HepG2 (cell line): ENCODE results near the gene ZNF322. TPM values are rescaled to one million over a fixed set of nuclear protein-coding genes. Genes with fewer than 3 reads are reported as not detected.

Source experiments
- ATF2 ChIP-seq: sonication (generic); formaldehyde crosslinking; IDR thresholded peaks from 2 replicates; pipeline ENCODE4 v1.4.0; 2020; ENCODE audit warnings: missing genetic modification reagents
- CEBPG ChIP-seq: IDR thresholded peaks from 2 replicates; pipeline ENCODE4 v1.6.1; 2016
- CENPBD1 ChIP-seq: sonication (generic); formaldehyde crosslinking; IDR thresholded peaks from 2 replicates; pipeline ENCODE4 v1.8.0; 2022; ENCODE audit warnings: missing genetic modification reagents, low read depth, mild to moderate bottlenecking, borderline replicate concordance
- DMAP1 ChIP-seq: IDR thresholded peaks from 2 replicates; pipeline ENCODE4 v1.6.1; 2016
- ELF4 ChIP-seq: sonication (generic); formaldehyde crosslinking; IDR thresholded peaks from 2 replicates; pipeline ENCODE4 v1.5.0; 2020; ENCODE audit warnings: missing genetic modification reagents, mild to moderate bottlenecking, moderate library complexity, borderline replicate concordance
- HCFC1 ChIP-seq: fragments of 150-350 bp; IDR thresholded peaks from 2 replicates; pipeline ENCODE4 v1.6.1; 2014; ENCODE audit warnings: low read depth, low read length
- KDM6A ChIP-seq: IDR thresholded peaks from 2 replicates; pipeline ENCODE4 v1.6.1; 2016; ENCODE audit warnings: low read depth
- KLF16 ChIP-seq, 2 experiments: sonication (generic) in 1 of 2; formaldehyde crosslinking in 1 of 2; IDR thresholded peaks; 2 replicates each; pipeline versions ENCODE4 v1.6.1 to v1.8.0; 2016 to 2023; ENCODE audit warnings: missing genetic modification reagents in 2 of 2, missing compliant biosample characterization in 1 of 2
- NFYB ChIP-seq: sonication (generic); formaldehyde crosslinking; IDR thresholded peaks from 2 replicates; pipeline ENCODE4 v1.4.0; 2020; ENCODE audit warnings: missing genetic modification reagents
- NONO ChIP-seq, 2 experiments: fragments of 450-650 bp in 1 of 2; sonication (generic) in 1 of 2; formaldehyde crosslinking in 1 of 2; IDR thresholded peaks in 1 of 2; conservative IDR thresholded peaks in 1 of 2; 2 replicates each; pipeline versions ENCODE4 v1.6.1 to v1.8.0; 2017 to 2022; ENCODE audit warnings: mild to moderate bottlenecking in 1 of 2, missing genetic modification reagents in 1 of 2, moderate library complexity in 1 of 2
- PAX8 ChIP-seq: sonication (generic); formaldehyde crosslinking; IDR thresholded peaks from 2 replicates; pipeline ENCODE4 v1.8.0; 2022; ENCODE audit warnings: mild to moderate bottlenecking, missing genetic modification reagents, borderline replicate concordance
- PREB ChIP-seq: sonication (generic); formaldehyde crosslinking; IDR thresholded peaks from 2 replicates; pipeline ENCODE4 v1.4.0; 2020; ENCODE audit warnings: missing genetic modification reagents
- SMAD3 ChIP-seq: sonication (generic); formaldehyde crosslinking; IDR thresholded peaks from 2 replicates; pipeline ENCODE4 v1.4.0; 2020; ENCODE audit warnings: missing genetic modification reagents
- SSRP1 ChIP-seq: IDR thresholded peaks from 2 replicates; pipeline ENCODE4 v1.6.1; 2016; ENCODE audit warnings: control low read depth
- TARDBP ChIP-seq: sonication (generic); formaldehyde crosslinking; IDR thresholded peaks from 2 replicates; pipeline ENCODE4 v1.8.0; 2022; ENCODE audit warnings: mild to moderate bottlenecking, missing genetic modification reagents
- XBP1 ChIP-seq: sonication (generic); formaldehyde crosslinking; IDR thresholded peaks from 2 replicates; pipeline ENCODE4 v1.5.0; 2020; ENCODE audit warnings: missing genetic modification reagents
- ZFAT ChIP-seq: sonication (generic); formaldehyde crosslinking; conservative IDR thresholded peaks from 2 replicates; pipeline ENCODE4 v1.8.1; 2023; ENCODE audit warnings: missing genetic modification reagents, inconsistent platforms
- ZFP62 ChIP-seq: sonication (generic); formaldehyde crosslinking; IDR thresholded peaks from 2 replicates; pipeline ENCODE4 v1.4.0; 2020; ENCODE audit warnings: missing genetic modification reagents
- ZNF143 ChIP-seq: sonication (generic); formaldehyde crosslinking; IDR thresholded peaks from 2 replicates; pipeline ENCODE4 v1.4.0; 2020; ENCODE audit warnings: missing genetic modification reagents
- ZNF3 ChIP-seq: IDR thresholded peaks from 2 replicates; pipeline ENCODE4 v1.7.0; 2017; ENCODE audit warnings: inconsistent platforms
- ZNF350 ChIP-seq: sonication (generic); formaldehyde crosslinking; IDR thresholded peaks from 2 replicates; pipeline ENCODE4 v1.4.0; 2020; ENCODE audit warnings: mild to moderate bottlenecking, low read depth, missing genetic modification reagents, borderline replicate concordance
- ZNF367 ChIP-seq: sonication (generic); formaldehyde crosslinking; IDR thresholded peaks from 2 replicates; pipeline ENCODE4 v1.4.0; 2020; ENCODE audit warnings: missing genetic modification reagents, borderline replicate concordance
- ZNF567 ChIP-seq: sonication (generic); formaldehyde crosslinking; IDR thresholded peaks from 2 replicates; pipeline ENCODE4 v1.8.1; 2023; ENCODE audit warnings: mild to moderate bottlenecking, missing genetic modification reagents, borderline replicate concordance
- ZNF605 ChIP-seq: sonication (generic); formaldehyde crosslinking; IDR thresholded peaks from 2 replicates; pipeline ENCODE4 v1.8.0; 2022; ENCODE audit warnings: mild to moderate bottlenecking, missing genetic modification reagents
- ZXDC ChIP-seq: sonication (generic); formaldehyde crosslinking; IDR thresholded peaks from 2 replicates; pipeline ENCODE4 v1.5.0; 2020; ENCODE audit warnings: mild to moderate bottlenecking, missing genetic modification reagents
- polyA plus RNA-seq, 8 experiments: library from polyadenylated mRNA; depleted of rRNA in 3 of 8; stranded (reverse) in 7 of 8; unstranded in 1 of 8; fragments of >200 nt; fragmentation: Illumina TruSeq in 4 of 8; extraction: Trizol in 4 of 8; gene quantifications; 2 replicates each; pipeline versions ENCODE4 v1.2.1 to v1.2.3, GENCODE V29; 2011 to 2016; ENCODE audit warnings: low read depth in 4 of 8, missing spikeins in 1 of 8, mixed read lengths in 1 of 8; ENCODE audit not compliant: insufficient read depth in 1 of 8
- total RNA-seq, 5 experiments: library from RNA; depleted of rRNA; stranded (reverse); fragments of >200 nt; fragmentation: Illumina TruSeq; extraction: Trizol; gene quantifications; 2 replicates each; pipeline ENCODE4 v1.2.3, GENCODE V29; 2016; ENCODE audit warnings: low read depth in 1 of 5

The ZNF322 gene
- total and polyA plus RNA-seq, 2 of the 13 experiments (the other 11 are each of a cell fraction or from before 2014, with no cell fraction given), result 8.3 to 22.8 TPM

GRCh38 chr6:26659042-26659999, at the start of gene ZNF322 (continued):
- TF ChIP-seq PREB (no peak), TARDBP (CRISPR knock-in tag) (peak; percentile 37; the same call in 1 of the 2 replicates), NONO (IDR thresholded peaks at IDR 0.05) (no peak), NONO (CRISPR knock-in tag; conservative IDR thresholded peaks at IDR 0.05) (peak; percentile 37; the same call in 1 of the 2 replicates), KLF16 (CRISPR knock-in tag; IDR thresholded peaks at IDR 0.05) (peak in 1 of 2 experiments; percentile 75; a peak in 2 of 4 replicates), ZNF350 (CRISPR knock-in tag) (peak; percentile 90), ZNF605 (no peak; the same call in none of the 2 replicates), ZNF367 (CRISPR knock-in tag) (no peak), ZFP62 (CRISPR knock-in tag) (no peak), CEBPG (CRISPR knock-in tag) (no peak), ZXDC (CRISPR knock-in tag) (no peak), ATF2 (CRISPR knock-in tag) (no peak; the same call in 1 of the 2 replicates), ZNF143 (CRISPR knock-in tag) (no peak), DMAP1 (peak; percentile 61; the same call in 1 of the 2 replicates), KDM6A (CRISPR knock-in tag) (no peak), ZNF3 (CRISPR knock-in tag) (0 out of 2 replicates have a peak, but pooled peaks have one; percentile 74), HCFC1 (no peak), CENPBD1 (no peak), SSRP1 (CRISPR knock-in tag) (no peak), NFYB (CRISPR knock-in tag) (peak; percentile 83), PAX8 (CRISPR knock-in tag) (no peak), ZFAT (CRISPR knock-in tag) (no peak), ZNF567 (no peak), ELF4 (CRISPR knock-in tag) (peak; percentile 78; the same call in 1 of the 2 replicates), SMAD3 (peak; percentile 84), XBP1 (0 out of 2 replicates have a peak, but pooled peaks have one; percentile 27)
